Large intestine (tissue), 3 donors: ENCODE results near the gene FBXL17. TPM values are rescaled to one million over a fixed set of nuclear protein-coding genes. Genes with fewer than 3 reads are reported as not detected.
"Not testable (repeated sequence)": the region's sequence is repeated elsewhere in the genome, so short reads cannot be mapped to it uniquely, and the experiment has no call there.

Source experiments
- DNase-seq, 2 donors: peaks; one replicate each; pipeline versions ENCODE4 v3.0.0 to v3.0.0-alpha.2; 2013
- H3K27ac ChIP-seq: one replicate; pipeline ENCODE4 v1.5.1; 2013; ENCODE audit warnings: low read length
- H3K27me3 ChIP-seq: 2 replicates; pipeline ENCODE4 v1.6.1; 2013; ENCODE audit warnings: low read length; ENCODE audit not compliant: control insufficient read depth, insufficient read depth
- H3K36me3 ChIP-seq: 2 replicates; pipeline ENCODE4 v1.6.1; 2013; ENCODE audit warnings: low read length; ENCODE audit not compliant: control insufficient read depth, insufficient read depth
- H3K4me1 ChIP-seq: one replicate; pipeline ENCODE4 v1.6.1; 2013; ENCODE audit warnings: low read length; ENCODE audit not compliant: control insufficient read depth, insufficient read depth
- H3K4me3 ChIP-seq: one replicate; pipeline ENCODE4 v1.5.1; 2013; ENCODE audit warnings: low read length
- H3K9me3 ChIP-seq: one replicate; pipeline ENCODE4 v1.6.1; 2013; ENCODE audit warnings: mild to moderate bottlenecking, low read depth, low read length, moderate library complexity; ENCODE audit not compliant: control insufficient read depth
- WGBS: methylation state at CpG from one replicate; pipeline ENCODE4 v1.1.5; 2013; ENCODE audit warnings: low lambda C conversion rate; ENCODE audit not compliant: insufficient coverage; 5-methylcytosine and 5-hydroxymethylcytosine counted together
- polyA plus RNA-seq: library from polyadenylated mRNA; unstranded; fragments of 120-200 nt; gene quantifications from one replicate; pipeline ENCODE4 v1.2.1, GENCODE V29; 2013

The FBXL17 gene
- polyA plus RNA-seq, 1 donor: 20.4 TPM

GRCh38 chr5:108171759-108172158 is 210.1 kb downstream of the FBXL17 start:
- H3K4me1 ChIP-seq: no peaks in the 10 kb centered on the region
- H3K4me3 ChIP-seq: no peak overlapping the region
- H3K9me3 ChIP-seq: no peaks in the 10 kb centered on the region
- no peaks in the 10 kb centered on the region for H3K27me3 ChIP-seq
- H3K27ac ChIP-seq: no peak overlapping the region
- no peak for DNase-seq
- 100% methylated on average over 2 of the region's 6 CpGs for WGBS
- H3K36me3 ChIP-seq: no peaks in the 10 kb centered on the region

GRCh38 chr5:108168915-108169314 is 213.0 kb downstream of the FBXL17 start:
- Histone ChIP-seq H3K4me3 (no peak overlapping the region), H3K27me3 (no peaks in the 10 kb centered on the region), H3K27ac (no peak overlapping the region), H3K4me1 (no peaks in the 10 kb centered on the region), H3K36me3 (no peaks in the 10 kb centered on the region), H3K9me3 (no peaks in the 10 kb centered on the region)
- no peak for DNase-seq
- no CpG with 5 or more reads among the region's 2 CpGs for WGBS

- Histone ChIP-seq H3K27ac (no peak overlapping the region), H3K4me1 (no peaks in the 10 kb centered on the region), H3K4me3 (no peak overlapping the region), H3K36me3 (no peaks in the 10 kb centered on the region), H3K27me3 (no peaks in the 10 kb centered on the region), H3K9me3 (no peaks in the 10 kb centered on the region)
- WGBS: no CpG with 5 or more reads among the region's 2 CpGs
- DNase-seq: no peak
Observed at GRCh38 chr5:108167174-108167573, 214.7 kb downstream of the FBXL17 start.

GRCh38 chr5:108164574-108164973 is 217.3 kb downstream of the FBXL17 start:
- Histone ChIP-seq H3K4me3 (no peak overlapping the region), H3K27ac (no peak overlapping the region), H3K4me1 (no peaks in the 10 kb centered on the region), H3K36me3 (no peaks in the 10 kb centered on the region), H3K27me3 (no peaks in the 10 kb centered on the region), H3K9me3 (no peaks in the 10 kb centered on the region)
- 100% methylated on average over 1 of the region's 2 CpGs for WGBS
- DNase-seq: no peak

GRCh38 chr5:108152854-108153253 is 229.0 kb downstream of the FBXL17 start:
- not testable (repeated sequence) for H3K4me3 ChIP-seq, H3K27me3 ChIP-seq, H3K36me3 ChIP-seq, H3K9me3 ChIP-seq, DNase-seq, H3K27ac ChIP-seq, H3K4me1 ChIP-seq
- WGBS: no CpG with 5 or more reads among the region's 1 CpG

GRCh38 chr5:108149369-108149768 is 232.5 kb downstream of the FBXL17 start:
- no CpG with 5 or more reads among the region's 1 CpG for WGBS
- no peak overlapping the region for H3K4me3 ChIP-seq
- peaks cover 2% of the 10 kb centered on the region for H3K4me1 ChIP-seq
- DNase-seq: no peak
- no peaks in the 10 kb centered on the region for H3K9me3 ChIP-seq
- H3K27me3 ChIP-seq: no peaks in the 10 kb centered on the region
- H3K27ac ChIP-seq: no peak overlapping the region
- no peaks in the 10 kb centered on the region for H3K36me3 ChIP-seq

GRCh38 chr5:108148715-108149139 is 233.2 kb downstream of the FBXL17 start:
- no peaks in the 10 kb centered on the region for H3K36me3 ChIP-seq
- peak; percentile 11 to 34 for DNase-seq
- peaks cover 2% of the 10 kb centered on the region for H3K4me1 ChIP-seq
- no peaks in the 10 kb centered on the region for H3K27me3 ChIP-seq
- H3K4me3 ChIP-seq: no peak overlapping the region
- H3K9me3 ChIP-seq: no peaks in the 10 kb centered on the region
- no peak overlapping the region for H3K27ac ChIP-seq

GRCh38 chr5:108146222-108146621 is 235.7 kb downstream of the FBXL17 start:
- DNase-seq: no peak
- no peaks in the 10 kb centered on the region for H3K27me3 ChIP-seq
- no peaks in the 10 kb centered on the region for H3K36me3 ChIP-seq
- H3K27ac ChIP-seq: no peak overlapping the region
- H3K4me1 ChIP-seq: peaks cover 2% of the 10 kb centered on the region
- no CpG with 5 or more reads among the region's 4 CpGs for WGBS
- H3K9me3 ChIP-seq: no peaks in the 10 kb centered on the region
- no peak overlapping the region for H3K4me3 ChIP-seq

- Histone ChIP-seq H3K27ac (no peak overlapping the region), H3K27me3 (no peaks in the 10 kb centered on the region), H3K4me1 (peaks cover 2% of the 10 kb centered on the region), H3K9me3 (no peaks in the 10 kb centered on the region), H3K36me3 (no peaks in the 10 kb centered on the region), H3K4me3 (no peak overlapping the region)
- no peak for DNase-seq
- no CpG with 5 or more reads among the region's 1 CpG for WGBS
Observed at GRCh38 chr5:108145351-108145750, 236.5 kb downstream of the FBXL17 start.

- H3K4me3 ChIP-seq: no peak overlapping the region
- H3K36me3 ChIP-seq: no peaks in the 10 kb centered on the region
- H3K9me3 ChIP-seq: no peaks in the 10 kb centered on the region
- no peak overlapping the region for H3K27ac ChIP-seq
- WGBS: 98% methylated on average over 4 of the region's 4 CpGs
- H3K27me3 ChIP-seq: no peaks in the 10 kb centered on the region
- DNase-seq: no peak
- H3K4me1 ChIP-seq: peaks cover 2% of the 10 kb centered on the region
Observed at GRCh38 chr5:108144332-108144731, 237.6 kb downstream of the FBXL17 start.

GRCh38 chr5:108143581-108143980 is 238.3 kb downstream of the FBXL17 start:
- no peaks in the 10 kb centered on the region for H3K36me3 ChIP-seq
- no peaks in the 10 kb centered on the region for H3K9me3 ChIP-seq
- H3K27me3 ChIP-seq: no peaks in the 10 kb centered on the region
- H3K4me1 ChIP-seq: peaks cover 2% of the 10 kb centered on the region
- no peak for DNase-seq
- no peak overlapping the region for H3K27ac ChIP-seq
- no peak overlapping the region for H3K4me3 ChIP-seq
